SW 1271 (cell line): ENCODE data around the gene MAP3K20.
A peak's percentile ranks its signal among the peaks of the same experiment; 100 is the strongest.
"Not testable (repeated sequence)": the region's sequence is repeated elsewhere in the genome, so short reads cannot be mapped to it uniquely, and the experiment has no call there.

Experiments used
- DNase-seq, 2 experiments: peaks; one replicate each; lab custom pipeline; 2025; lab: John Stamatoyannopoulos, UW

Gene MAP3K20

DNA sequence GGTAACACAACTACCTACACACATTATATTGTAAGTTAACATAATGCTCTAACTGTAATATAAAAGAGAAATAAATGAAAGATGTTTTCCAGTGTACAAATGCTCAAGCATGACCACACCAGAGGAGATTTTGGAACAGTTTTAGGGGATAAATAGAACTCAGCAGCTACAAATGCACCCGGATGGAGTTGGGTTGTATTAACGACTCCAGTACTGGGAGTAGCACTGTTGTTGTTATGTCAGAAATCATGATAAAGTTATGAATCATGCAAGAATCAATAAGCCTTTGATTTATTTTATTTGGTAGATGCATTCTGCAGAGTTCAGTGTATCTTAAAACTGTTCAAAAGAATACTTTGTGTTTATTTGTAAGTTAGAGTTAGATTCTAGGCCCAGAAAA lies 126.9 kb downstream of the MAP3K20 start:
- no peak for DNase-seq

DNA sequence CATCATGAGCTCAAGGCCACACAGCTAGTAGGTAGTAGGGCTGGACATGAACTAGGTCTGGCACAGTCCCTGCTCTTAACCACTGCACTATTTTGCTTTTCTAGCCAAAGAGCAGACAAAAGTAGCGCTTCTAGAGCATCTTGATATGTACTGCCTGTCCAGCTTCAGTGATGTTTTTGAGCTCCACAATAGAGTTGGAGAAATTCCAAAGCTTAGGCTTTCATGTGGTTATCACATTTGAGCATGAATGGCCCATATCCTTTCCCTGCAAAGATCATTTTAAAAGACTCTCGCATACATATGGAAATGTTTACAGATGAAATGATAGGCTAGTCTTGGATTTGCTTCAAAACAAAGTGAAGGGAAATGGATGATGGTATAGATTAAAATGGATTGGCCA lies 128.7 kb downstream of the MAP3K20 start:
- no peak for DNase-seq

DNA sequence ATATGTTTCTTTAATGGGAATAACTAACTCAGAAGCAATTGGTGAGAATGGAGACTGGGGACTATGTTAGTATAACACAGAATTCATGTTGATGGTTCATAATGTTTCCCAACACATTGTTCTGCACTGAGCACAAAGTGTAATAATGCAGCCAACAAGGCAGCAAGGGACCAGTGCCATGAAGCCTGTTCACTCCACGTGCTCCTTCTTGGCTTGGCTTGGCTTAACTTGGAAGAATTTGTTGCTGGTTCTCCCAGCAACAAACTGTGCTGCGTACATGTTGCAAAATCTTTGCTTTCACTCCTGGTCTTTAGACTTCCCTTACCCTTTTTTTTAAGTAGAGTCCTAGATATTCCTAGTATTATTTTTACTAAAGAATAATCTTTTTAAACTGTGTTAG lies 129.7 kb downstream of the MAP3K20 start:
- no peak for DNase-seq

DNA sequence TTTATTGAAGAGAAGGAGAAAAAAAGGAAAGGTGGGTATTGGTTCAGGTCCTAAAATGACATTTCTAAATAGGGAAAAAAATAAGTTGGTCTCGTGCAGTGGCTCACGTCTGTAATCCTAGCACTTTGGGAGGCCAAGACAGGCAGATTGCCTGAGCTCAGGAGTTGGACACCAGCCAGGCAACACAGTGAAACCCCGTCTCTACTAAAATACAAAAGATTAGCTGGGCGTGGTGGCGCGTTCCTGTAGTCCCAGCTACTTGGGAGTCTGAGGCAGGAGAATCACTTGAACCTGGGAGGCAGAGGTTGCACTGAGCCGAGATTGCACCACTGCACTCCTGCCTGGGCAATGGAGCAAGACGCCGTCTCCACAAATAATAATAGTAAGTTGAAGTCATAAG lies 131.5 kb downstream of the MAP3K20 start:
- not testable (repeated sequence) for DNase-seq

DNA sequence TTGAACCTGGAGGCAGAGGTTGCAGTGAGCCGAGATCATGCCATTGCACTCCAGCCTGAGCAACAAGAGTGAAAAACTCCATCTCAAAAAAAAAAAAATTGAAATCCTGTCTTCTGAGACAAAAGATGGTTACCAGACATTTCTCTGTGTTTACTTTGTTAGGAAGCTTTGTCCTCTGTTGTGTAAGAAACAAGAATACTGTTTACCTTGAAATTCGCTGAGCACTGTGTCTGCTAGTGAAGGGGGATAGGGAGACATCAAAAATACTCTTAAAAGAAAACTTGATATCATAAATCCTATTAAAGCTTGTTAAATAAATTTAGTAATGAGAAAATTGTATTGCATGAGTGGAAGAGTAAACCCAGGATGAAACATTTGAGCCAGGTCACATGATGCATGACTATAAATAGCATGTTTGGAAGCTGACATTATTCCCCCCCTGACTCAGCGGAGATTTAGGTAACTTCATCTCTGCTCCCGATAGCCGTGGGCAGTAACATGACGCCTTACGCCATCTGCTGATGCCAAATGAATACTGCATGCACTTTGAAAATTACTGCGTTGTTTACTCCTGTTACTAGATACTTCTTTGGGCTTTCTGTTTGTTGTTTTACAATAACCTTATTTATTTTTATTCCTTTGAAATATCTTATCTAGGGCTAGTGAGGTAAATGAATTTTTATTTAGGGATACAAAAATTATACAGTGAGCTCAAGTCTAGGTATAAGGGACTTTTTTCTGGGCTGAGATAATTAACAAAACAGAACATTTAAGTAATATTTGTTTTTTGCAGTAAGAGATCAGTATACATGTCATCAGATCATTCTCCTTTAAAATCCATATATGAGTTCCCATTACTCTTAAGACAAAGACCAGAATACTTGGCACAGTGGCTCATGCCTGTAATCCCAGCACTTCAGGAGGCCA lies 134.9 kb downstream of the MAP3K20 start:
- peak; percentile 26 to 85 for DNase-seq

DNA sequence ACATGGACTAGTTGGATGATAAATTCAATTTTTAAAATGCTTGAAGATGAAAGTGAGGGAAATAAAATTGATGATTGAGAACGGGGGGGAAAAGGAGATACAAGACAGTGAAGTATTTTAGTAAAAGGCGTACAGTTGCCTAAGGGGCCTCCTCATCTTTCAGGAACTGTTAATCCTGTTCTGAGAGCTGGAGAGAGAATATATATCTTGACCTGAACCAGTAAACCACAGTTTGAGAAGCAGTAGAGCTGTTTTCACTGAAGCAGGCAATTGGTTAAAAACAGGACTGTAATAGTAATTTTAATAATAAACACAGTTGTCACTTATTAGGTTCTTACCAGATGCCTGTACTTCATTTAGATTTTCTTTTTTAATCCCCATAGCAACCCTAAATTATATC lies 137.5 kb downstream of the MAP3K20 start:
- no peak for DNase-seq

DNA sequence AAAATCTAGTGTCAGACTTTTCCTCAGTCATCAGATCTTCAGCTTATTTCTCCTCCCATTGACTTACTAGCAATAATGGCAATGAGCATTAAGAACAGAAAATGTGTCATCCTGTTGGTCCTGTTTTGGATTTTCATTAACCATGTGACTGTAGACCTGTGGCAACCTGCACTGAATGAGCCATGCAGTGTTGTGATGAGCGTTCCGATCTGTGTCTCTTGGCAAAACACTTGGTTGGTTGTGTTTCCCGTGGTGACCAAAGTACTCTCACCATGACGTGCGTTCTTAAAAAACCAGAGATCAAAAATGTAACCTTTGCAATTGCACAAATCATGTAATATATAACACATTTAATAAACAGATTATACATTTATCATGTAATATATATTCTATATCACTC lies 138.6 kb downstream of the MAP3K20 start:
- DNase-seq: no peak

DNA sequence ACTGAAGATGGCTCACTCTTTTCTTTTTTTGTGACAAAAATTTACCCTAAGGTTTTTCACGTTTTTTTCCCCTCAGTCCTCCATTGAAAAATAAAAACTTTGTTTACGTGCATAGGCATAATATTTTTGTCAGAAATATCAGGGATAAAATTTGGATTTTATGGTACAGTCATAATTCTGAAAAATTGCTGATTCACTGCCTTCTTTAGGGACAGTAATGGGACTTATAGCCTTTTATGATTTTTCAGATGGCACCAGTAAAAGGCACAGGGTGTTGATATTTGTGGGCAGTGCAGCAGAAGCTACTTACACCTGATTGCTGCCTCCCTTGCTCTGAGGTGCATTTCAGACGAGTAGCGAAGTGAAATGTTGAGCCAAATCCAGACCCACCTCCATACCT lies 139.7 kb downstream of the MAP3K20 start:
- DNase-seq: no peak

DNA sequence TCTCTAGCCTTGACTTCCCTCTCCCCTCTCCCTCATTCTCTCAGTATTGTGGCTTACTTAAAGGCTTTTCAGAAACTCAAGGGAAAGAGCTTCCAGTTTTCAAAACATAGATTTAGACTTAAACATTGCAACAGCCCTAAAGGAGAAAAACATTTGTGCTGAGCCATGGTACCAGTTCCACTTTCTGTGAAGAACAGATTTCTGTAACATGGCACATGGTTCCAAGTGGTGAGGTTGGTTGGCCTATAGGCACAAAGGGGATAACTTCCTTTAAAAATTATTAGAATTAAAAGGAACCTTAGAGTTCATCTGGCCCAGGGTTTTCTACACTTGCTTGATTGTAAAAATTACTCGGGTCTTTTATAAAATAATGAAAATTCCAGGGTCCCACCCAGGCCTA lies 140.4 kb downstream of the MAP3K20 start:
- DNase-seq: no peak

DNA sequence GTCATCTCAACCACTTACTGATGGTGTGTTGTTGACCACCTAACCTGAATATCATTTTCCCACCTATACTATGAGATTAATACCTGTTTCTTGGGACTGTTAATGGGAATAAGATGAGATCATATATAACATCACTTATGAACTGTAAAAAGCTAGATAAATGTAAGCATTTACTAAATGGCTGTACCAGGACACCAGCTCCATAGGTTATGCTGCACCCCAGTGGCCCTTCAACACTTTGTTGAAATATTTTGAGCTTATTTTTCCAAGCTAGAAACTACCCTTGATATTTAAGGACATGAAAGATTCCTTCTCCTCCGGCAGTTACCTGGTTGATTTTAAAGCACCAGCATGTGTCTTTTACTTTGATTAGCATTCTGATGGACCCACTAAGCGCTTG lies 141.0 kb downstream of the MAP3K20 start:
- DNase-seq: no peak

DNA sequence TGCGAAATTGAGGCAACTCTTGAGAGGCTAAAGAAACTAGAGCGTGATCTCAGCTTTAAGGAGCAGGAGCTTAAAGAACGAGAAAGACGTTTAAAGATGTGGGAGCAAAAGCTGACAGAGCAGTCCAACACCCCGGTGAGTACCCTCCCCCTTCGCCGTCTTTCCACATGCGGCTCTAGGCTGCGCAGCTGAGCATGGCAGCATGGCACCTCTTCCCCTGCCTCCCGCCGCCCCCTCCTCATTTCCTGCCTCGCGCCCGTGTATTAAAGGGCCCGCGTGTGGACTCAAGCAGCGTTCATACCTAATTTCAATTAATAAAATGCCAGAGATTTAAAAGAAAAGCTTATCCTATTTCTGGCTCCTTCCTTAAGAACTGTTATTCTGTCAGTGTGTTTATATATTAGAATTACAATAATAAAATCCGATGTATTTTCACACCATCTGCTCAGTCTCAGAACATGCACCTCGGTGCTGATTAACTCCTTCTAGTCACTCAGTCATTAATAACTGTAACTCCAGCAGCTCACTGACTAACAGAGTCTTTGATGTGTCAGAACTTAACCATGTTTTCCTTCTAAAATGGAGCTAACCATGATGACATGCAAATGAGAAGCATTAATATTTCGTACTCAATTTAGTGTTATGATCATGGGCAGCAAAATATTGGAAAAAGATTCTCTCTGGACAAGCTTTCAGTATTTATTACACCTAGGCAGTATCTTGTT lies 141.6 kb downstream of the MAP3K20 start:
- no peak for DNase-seq

DNA sequence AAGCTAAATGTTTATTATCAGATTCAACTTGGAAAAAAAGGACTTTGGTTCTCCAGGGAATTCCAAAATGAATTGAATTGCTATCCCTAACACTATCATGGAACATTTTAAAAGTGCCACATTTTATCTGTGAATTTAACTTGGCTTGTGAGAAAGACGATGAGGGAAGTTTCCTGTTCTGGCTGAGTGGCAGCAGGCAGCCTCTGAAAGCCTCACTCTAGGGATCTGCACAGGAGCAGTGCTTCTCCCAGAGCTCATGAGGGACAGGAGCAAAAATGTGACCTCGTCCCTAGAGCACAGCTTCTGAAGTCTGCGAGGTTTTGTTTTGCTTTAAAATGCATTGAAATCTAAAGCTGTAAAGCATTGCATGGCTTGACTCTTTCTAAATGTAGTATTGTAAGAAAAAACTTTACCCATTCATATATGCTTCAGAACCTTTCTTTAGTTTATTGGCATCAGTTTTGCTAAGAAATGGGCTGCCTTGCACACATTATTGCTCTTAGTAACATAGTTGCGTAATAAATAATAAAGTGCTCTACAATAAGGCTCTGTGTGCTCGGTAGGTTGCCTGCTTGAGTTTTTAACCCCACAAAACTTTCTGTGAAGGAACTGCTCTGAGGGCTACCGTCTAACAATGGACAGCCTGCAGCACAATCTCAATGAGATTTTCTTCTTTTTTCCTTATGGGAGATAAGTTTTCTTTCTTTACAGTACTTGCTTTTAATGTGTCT lies 142.8 kb downstream of the MAP3K20 start:
- no peak for DNase-seq

DNA sequence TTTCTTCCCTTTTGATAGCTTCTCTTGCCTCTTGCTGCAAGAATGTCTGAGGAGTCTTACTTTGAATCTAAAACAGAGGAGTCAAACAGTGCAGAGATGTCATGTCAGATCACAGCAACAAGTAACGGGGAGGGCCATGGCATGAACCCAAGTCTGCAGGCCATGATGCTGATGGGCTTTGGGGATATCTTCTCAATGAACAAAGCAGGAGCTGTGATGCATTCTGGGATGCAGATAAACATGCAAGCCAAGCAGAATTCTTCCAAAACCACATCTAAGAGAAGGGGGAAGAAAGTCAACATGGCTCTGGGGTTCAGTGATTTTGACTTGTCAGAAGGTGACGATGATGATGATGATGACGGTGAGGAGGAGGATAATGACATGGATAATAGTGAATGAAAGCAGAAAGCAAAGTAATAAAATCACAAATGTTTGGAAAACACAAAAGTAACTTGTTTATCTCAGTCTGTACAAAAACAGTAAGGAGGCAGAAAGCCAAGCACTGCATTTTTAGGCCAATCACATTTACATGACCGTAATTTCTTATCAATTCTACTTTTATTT lies 145.6 kb downstream of the MAP3K20 start:
- DNase-seq: no peak

DNA sequence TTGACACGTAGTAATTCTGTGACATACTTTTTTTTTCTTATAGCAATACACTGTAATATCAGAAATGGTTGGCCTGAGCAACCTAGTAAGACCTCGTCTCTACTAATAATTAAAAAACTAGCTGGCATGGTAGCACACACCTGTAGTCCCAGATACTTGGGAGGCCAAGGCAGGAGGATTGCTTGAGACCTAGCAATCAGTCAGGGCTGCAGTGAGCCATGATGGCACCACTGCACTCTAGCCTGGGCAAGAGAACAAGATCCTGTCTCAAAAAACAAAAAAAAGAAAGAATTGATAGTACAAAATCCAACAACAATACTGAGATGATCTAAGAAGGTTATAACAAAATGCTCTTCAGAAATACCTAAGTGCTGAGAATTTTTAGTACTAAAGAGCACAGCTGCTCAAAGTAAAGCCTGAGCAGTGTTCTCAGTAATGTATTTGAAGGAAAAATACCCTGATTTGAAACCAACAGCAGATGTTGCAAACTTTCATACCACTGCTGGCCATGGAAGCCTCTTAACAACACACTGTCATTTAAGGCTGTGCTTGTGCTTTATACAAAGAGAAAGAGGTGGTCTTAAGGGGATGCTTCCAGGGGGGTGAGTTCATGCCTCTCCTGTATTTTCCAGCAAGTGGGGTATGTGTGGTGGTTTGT lies 146.4 kb downstream of the MAP3K20 start:
- DNase-seq: no peak

DNA sequence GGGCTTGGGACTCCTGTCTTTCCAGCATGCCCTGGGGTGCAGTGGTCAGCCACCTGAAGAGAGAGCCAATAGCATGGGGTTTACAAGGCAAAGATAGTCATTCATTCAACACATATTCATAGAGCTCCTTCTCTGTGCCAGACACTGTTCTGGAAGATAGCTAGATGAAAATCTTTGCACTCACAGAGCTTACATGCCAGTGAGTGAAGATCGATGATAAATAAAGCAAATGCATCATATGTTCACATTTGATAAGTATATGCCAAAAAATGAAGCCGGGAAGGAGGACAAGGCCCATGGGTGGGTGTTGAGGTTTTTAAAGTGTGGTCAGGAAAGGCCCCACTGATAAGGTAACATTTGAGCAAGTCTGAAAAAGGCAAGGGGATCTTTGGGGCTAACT lies 148.2 kb downstream of the MAP3K20 start:
- DNase-seq: no peak

DNA sequence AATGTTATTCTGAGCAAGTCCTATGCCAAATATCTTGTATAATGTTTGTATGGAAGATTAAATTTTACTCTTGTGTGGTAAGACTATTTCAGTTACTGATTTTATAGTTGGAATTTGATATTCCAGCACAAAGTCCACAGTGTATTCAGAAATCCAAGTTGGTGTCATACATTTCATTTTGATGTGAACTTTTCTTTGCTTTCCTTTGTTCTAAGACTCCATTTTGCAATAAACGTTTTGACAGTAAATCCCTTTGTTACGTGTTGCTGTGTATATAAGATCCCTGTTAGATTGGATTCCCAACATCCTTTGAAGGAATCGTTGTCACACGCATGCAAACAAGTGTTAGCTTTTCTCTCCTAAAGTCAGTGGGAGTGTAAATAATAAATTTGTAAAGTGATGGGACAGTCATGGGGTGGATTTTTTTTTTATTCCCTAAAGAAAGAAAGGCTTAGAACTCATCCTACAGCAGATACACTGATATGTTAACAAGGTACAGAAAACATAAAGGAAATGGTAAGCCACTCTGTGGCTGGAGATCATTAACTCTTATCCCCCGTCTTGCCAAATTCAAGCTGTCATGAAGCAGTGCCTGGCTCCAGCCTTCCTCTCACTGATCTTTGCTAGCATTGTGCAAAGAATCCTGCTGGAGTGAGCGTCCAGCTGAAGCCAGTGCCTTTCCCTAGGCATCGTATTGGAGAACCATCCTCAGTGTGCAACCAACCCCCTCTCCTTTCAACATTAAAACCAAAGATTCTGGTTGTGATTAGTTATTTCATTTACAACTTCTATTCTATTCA lies 151.5 kb downstream of the MAP3K20 start:
- DNase-seq: no peak

DNA sequence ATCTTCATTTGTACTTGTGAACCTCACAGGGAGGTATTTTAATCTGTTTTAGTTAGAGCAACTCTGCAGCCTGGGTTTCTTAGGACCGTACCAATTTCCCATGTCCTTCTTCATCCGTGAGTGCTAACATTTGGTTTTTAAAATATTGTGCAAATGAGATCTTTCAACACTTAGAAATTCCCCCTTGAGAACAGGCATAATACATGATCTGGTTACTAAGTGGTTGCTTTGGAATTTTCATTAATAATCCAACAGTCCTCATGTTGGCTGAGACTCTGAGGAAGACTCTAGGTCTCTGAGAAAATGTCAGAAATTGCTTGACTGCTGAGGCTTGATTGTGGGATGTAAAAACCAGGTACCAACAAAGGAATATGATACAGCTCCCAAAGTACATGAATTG lies 153.4 kb downstream of the MAP3K20 start:
- DNase-seq: no peak

DNA sequence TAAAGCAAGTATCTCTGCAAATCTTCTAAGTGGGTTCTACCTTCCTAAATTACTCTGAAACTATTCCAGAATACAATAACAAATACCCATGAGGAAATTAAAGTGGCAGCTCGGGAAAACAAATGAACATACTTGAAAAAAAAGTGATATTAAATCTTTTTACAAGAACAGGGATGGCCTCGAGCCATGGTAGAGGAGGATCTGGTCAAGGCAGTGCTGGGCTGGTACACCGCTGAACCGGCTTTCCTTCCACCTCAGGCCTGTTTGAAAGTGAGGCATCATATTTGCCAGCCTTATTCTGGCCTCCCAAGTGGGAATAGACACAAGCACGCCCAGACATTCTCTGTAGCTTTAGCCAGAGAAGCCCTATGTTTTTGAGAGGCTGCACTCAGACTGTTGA lies 154.5 kb downstream of the MAP3K20 start:
- DNase-seq: no peak

DNA sequence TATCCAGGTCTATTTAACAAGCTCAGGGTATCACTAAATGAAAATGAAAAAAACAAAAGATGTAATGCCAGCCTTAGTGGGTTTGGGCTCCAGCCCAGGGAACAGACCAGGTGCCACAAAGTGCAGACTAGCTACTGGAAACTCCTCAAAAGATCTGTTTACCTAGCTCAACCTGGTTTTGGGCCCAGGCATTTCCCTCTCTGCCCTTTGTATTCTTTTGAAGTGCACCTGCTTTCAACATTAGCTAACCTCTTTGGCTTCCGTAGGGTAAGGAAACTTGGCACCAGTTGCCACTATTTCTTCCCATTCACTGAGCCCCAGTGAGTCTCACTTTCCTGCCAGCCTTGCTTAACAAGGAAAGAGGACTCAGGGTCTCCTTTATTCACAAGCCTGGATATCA lies 155.4 kb downstream of the MAP3K20 start:
- no peak for DNase-seq

DNA sequence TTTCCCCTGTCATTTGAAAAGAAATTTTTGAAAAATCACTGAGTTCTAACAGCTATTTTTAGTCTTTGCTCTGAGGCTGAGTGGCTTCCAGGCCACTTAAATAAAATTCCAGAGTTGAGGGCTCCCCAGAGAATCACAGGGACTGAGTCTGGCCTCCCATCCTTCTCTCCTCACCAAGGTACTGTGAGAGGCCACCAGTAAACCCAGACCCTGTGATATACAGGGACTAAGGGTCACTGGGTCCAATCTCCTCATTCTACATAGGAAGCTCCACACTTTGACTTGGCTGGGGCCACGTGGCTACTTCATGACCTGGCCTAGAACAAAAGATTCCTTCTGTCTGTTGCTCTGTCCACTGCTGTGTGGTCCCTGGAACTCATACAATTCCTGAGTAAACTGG lies 155.8 kb downstream of the MAP3K20 start:
- no peak for DNase-seq
